PC-9 (cell line): ENCODE measurements around the gene PHF19. TPM values are rescaled to one million over a fixed set of nuclear protein-coding genes. Genes with fewer than 3 reads are reported as not detected.

ENCODE experiments used
- BruUV-seq: library from RNA; stranded (reverse); fragments of 400-500 nt; replicated peaks from 2 replicates; lab custom pipeline; 2021; lab: Mats Ljungman, UMichigan
- CTCF ChIA-PET: fragments of 300-600 bp; sonication (Branson Sonifier 250); formaldehyde crosslinking; loops from one replicate; lab custom pipeline; 2022; ENCODE audit warnings: antibody characterized with exemption; lab: Charles Lee
- POLR2A ChIA-PET: fragments of 300-600 bp; sonication (Branson Sonifier 250); formaldehyde crosslinking; loops from one replicate; lab custom pipeline; 2022; ENCODE audit warnings: antibody characterized with exemption; ENCODE audit not compliant: unreplicated experiment; lab: Charles Lee
- DNase-seq, 2 experiments: peaks; one replicate each; pipeline versions ENCODE4 v3.0.0 to v3.0.0-alpha.2; 2015 to 2022; ENCODE audit warnings: mixed read lengths in 1 of 2
- H2AFZ ChIP-seq: fragments of 200-600 bp; sonication (generic); 2 replicates; pipeline ENCODE4 v1.8.1; 2017; ENCODE audit warnings: antibody characterized with exemption
- H3F3A ChIP-seq: fragments of 200-600 bp; sonication (generic); 2 replicates; pipeline ENCODE4 v1.8.1; 2017; ENCODE audit warnings: antibody characterized with exemption, mild to moderate bottlenecking, low read depth; ENCODE audit not compliant: insufficient read depth
- H3K27ac ChIP-seq: fragments of 200-600 bp; sonication (generic); 2 replicates; pipeline ENCODE4 v1.6.1; 2016; ENCODE audit warnings: mixed run types
- H3K27me3 ChIP-seq: fragments of 200-600 bp; sonication (generic); 2 replicates; pipeline ENCODE4 v1.6.1; 2016; ENCODE audit warnings: low read depth, mixed run types; ENCODE audit not compliant: insufficient read depth
- H3K36me3 ChIP-seq: fragments of 200-600 bp; sonication (generic); 2 replicates; pipeline ENCODE4 v1.6.1; 2016; ENCODE audit warnings: low read depth, mixed run types
- H3K4me1 ChIP-seq: fragments of 200-600 bp; sonication (generic); replicated peaks from 2 replicates; pipeline ENCODE4 v1.6.1; 2016; ENCODE audit warnings: mixed run types; ENCODE audit not compliant: insufficient read depth
- H3K4me2 ChIP-seq: fragments of 200-600 bp; sonication (generic); 2 replicates; pipeline ENCODE4 v1.6.1; 2017; ENCODE audit warnings: mixed run types
- H3K4me3 ChIP-seq: fragments of 200-600 bp; sonication (generic); 2 replicates; pipeline ENCODE4 v1.6.1; 2016; ENCODE audit warnings: mixed run types
- H3K79me2 ChIP-seq: fragments of 200-600 bp; sonication (generic); 2 replicates; pipeline ENCODE4 v1.6.1; 2017; ENCODE audit warnings: low read depth, mixed run types
- H3K9me2 ChIP-seq: fragments of 200-600 bp; sonication (generic); 2 replicates; pipeline ENCODE4 v1.8.1; 2017; ENCODE audit warnings: mild to moderate bottlenecking; ENCODE audit not compliant: insufficient read depth
- H3K9me3 ChIP-seq: fragments of 200-600 bp; sonication (generic); 2 replicates; pipeline ENCODE4 v1.8.1; 2016; ENCODE audit warnings: low read depth; ENCODE audit not compliant: insufficient read depth
- H4K20me1 ChIP-seq: fragments of 200-600 bp; sonication (generic); 2 replicates; pipeline ENCODE4 v1.8.1; 2017; ENCODE audit not compliant: insufficient read depth
- CTCF ChIP-seq: fragments of 200-600 bp; sonication (generic); conservative IDR thresholded peaks from 2 replicates; pipeline ENCODE4 v1.6.1; 2017; ENCODE audit warnings: mixed run types, antibody characterized with exemption, mild to moderate bottlenecking, moderate library complexity
- EZH2 ChIP-seq: fragments of 200-600 bp; sonication (generic); IDR thresholded peaks from 2 replicates; pipeline ENCODE4 v1.8.0; 2017; ENCODE audit warnings: antibody characterized with exemption, low read depth
- intact Hi-C: fragments of 100-400 bp; cut with micrococcal nuclease; formaldehyde crosslinking; loops from one replicate; pipeline ENCODE4 v1.10.0; 2022; ENCODE audit not compliant: unreplicated experiment
- total RNA-seq: library from RNA; stranded (reverse); gene quantifications from 2 replicates; pipeline ENCODE4 v1.2.3, GENCODE V29; 2021

Gene PHF19
- total RNA-seq, 1 experiment from 2014 or later: 72.9 TPM

GRCh38 chr9:120829650-120830049, 47.3 kb downstream of the PHF19 start:
- ChIA-PET POLR2A (no interaction called here), CTCF (no interaction called here)
- DNase-seq: no peak
- Histone ChIP-seq H3K36me3 (peaks cover 55% of the 10 kb centered on the region), H3F3A (no peaks in the 10 kb centered on the region), H3K4me3 (no peak overlapping the region), H3K4me1 (no peaks in the 10 kb centered on the region), H2AFZ (no peak overlapping the region), H3K9me2 (no peaks in the 10 kb centered on the region), H3K9me3 (no peaks in the 10 kb centered on the region), H3K79me2 (no peaks in the 10 kb centered on the region), H4K20me1 (no peaks in the 10 kb centered on the region), H3K4me2 (no peak overlapping the region), H3K27ac (no peak overlapping the region), H3K27me3 (no peaks in the 10 kb centered on the region)
- TF ChIP-seq EZH2: no peak
- no peak for TF ChIP-seq CTCF
- no TSS peak for BruUV-seq
- intact Hi-C loops: no loop called here

GRCh38 chr9:120820095-120820494, 56.9 kb downstream of the PHF19 start:
- Histone ChIP-seq H3K27ac (no peak overlapping the region), H3K36me3 (peaks cover 42% of the 10 kb centered on the region), H3K4me2 (no peak overlapping the region), H4K20me1 (no peaks in the 10 kb centered on the region), H3K79me2 (no peaks in the 10 kb centered on the region), H2AFZ (no peak overlapping the region), H3K4me3 (no peak overlapping the region), H3K27me3 (no peaks in the 10 kb centered on the region), H3K9me3 (no peaks in the 10 kb centered on the region), H3K4me1 (no peaks in the 10 kb centered on the region), H3K9me2 (no peaks in the 10 kb centered on the region), H3F3A (no peaks in the 10 kb centered on the region)
- BruUV-seq: no TSS peak
- no peak for DNase-seq
- TF ChIP-seq CTCF: no peak
- no peak for TF ChIP-seq EZH2
- ChIA-PET CTCF (no interaction called here), POLR2A (no interaction called here)
- intact Hi-C loops: no loop called here

GRCh38 chr9:120818595-120818994, 58.4 kb downstream of the PHF19 start:
- no peaks in the 10 kb centered on the region for H3K27me3 ChIP-seq
- H3K4me2 ChIP-seq: no peak overlapping the region
- no peak overlapping the region; the same call in 1 of the 2 replicates for H3K27ac ChIP-seq
- no peaks in the 10 kb centered on the region for H3K79me2 ChIP-seq
- no peak for DNase-seq
- H3K9me2 ChIP-seq: no peaks in the 10 kb centered on the region
- intact Hi-C loops: no loop called here
- TF ChIP-seq CTCF (no peak), EZH2 (no peak)
- ChIA-PET CTCF (no interaction called here), POLR2A (no interaction called here)
- BruUV-seq: no TSS peak
- H2AFZ ChIP-seq: no peak overlapping the region
- peaks cover 38% of the 10 kb centered on the region for H3K36me3 ChIP-seq
- no peaks in the 10 kb centered on the region for H4K20me1 ChIP-seq
- no peaks in the 10 kb centered on the region for H3F3A ChIP-seq
- H3K4me3 ChIP-seq: no peak overlapping the region
- H3K9me3 ChIP-seq: no peaks in the 10 kb centered on the region
- H3K4me1 ChIP-seq: no peaks in the 10 kb centered on the region
